AG04450 (cell line): ENCODE results near the gene IGSF8. TPM values are rescaled to one million over a fixed set of nuclear protein-coding genes. Genes with fewer than 3 reads are reported as not detected.

Source experiments
- CTCF ChIA-PET: fragments of 300-600, 350-600 bp; formaldehyde crosslinking; extraction: SDS; loops from one replicate; lab custom pipeline; 2022; ENCODE audit warnings: antibody characterized with exemption, inconsistent platforms; lab: Charles Lee
- POLR2A ChIA-PET: fragments of 350-600 bp; formaldehyde crosslinking; extraction: SDS; loops from one replicate; lab custom pipeline; 2021; ENCODE audit warnings: antibody characterized with exemption, inconsistent platforms; lab: Yijun Ruan, JAX
- DNase-seq: peaks from one replicate; pipeline ENCODE4 v3.0.0-alpha.2; 2011; ENCODE audit warnings: low read depth, low spot score
- H3K27ac ChIP-seq: one replicate; pipeline ENCODE4 v1.5.1; 2012; ENCODE audit warnings: low read depth, low read length, control low read depth
- H3K27me3 ChIP-seq: one replicate; pipeline ENCODE4 v1.6.0; 2012; ENCODE audit warnings: low read length; ENCODE audit not compliant: control insufficient read depth, insufficient read depth
- H3K4me3 ChIP-seq: 2 replicates; pipeline ENCODE4 v1.5.1; 2011; ENCODE audit warnings: mild to moderate bottlenecking, low read depth, low read length, control low read depth
- H3K9me3 ChIP-seq: 2 replicates; pipeline ENCODE4 v1.5.1; 2012; ENCODE audit warnings: low read length; ENCODE audit not compliant: control insufficient read depth, insufficient read depth
- polyA plus RNA-seq: library from polyadenylated mRNA; depleted of rRNA; stranded (reverse); fragments of >200 nt; gene quantifications from 2 replicates; pipeline ENCODE4 v1.2.3, GENCODE V29; 2011
- TF ChIP-seq, protein P1 (sequence below): IDR thresholded peaks from 2 replicates; pipeline ENCODE4 v1.5.1; 2011; ENCODE audit warnings: low read depth, low read length, control low read depth, inconsistent platforms

Gene IGSF8
- polyA plus RNA-seq, 1 experiment, result 12.7 TPM

- no peak for DNase-seq
- Histone ChIP-seq H3K4me3 (no peak overlapping the region), H3K27me3 (peaks cover 16% of the 10 kb centered on the region), H3K27ac (no peak overlapping the region), H3K9me3 (no peaks in the 10 kb centered on the region)
- CTCF ChIA-PET, result interaction anchor here (0.6 to 3.6 kb wide), 21 partner anchors 8 to 498 kb away, joined by 3 to 21 read pairs (median 4); partner anchors contain the start of genes CASQ1 and KCNJ9
- POLR2A ChIA-PET, result no interaction called here
- TF ChIP-seq, protein P1, sequence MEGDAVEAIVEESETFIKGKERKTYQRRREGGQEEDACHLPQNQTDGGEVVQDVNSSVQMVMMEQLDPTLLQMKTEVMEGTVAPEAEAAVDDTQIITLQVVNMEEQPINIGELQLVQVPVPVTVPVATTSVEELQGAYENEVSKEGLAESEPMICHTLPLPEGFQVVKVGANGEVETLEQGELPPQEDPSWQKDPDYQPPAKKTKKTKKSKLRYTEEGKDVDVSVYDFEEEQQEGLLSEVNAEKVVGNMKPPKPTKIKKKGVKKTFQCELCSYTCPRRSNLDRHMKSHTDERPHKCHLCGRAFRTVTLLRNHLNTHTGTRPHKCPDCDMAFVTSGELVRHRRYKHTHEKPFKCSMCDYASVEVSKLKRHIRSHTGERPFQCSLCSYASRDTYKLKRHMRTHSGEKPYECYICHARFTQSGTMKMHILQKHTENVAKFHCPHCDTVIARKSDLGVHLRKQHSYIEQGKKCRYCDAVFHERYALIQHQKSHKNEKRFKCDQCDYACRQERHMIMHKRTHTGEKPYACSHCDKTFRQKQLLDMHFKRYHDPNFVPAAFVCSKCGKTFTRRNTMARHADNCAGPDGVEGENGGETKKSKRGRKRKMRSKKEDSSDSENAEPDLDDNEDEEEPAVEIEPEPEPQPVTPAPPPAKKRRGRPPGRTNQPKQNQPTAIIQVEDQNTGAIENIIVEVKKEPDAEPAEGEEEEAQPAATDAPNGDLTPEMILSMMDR, result peak; percentile 55
These were observed 10.7 kb upstream of the IGSF8 start for GRCh38 chr1:160108888-160109662.

DNA sequence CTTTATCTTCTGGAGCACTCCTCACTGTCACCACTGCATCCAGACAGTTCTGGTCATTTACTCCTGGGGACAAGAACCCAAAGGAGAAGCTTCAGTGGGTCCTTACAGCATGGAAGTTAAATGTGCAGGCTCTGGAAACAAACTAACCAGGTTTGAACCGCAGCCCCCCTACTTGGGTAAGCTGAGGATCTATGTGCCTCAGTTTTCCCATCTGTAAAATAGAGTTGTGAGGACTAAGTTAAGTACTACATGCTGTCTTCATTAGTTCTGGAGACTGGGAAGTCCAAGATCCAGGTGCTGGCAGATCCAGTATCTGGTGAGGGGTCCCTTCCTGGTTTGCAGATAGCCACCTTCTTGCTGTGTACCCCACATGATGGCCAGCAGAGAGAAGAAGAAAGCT lies 9.1 kb upstream of the IGSF8 start:
- ChIA-PET CTCF (interaction anchor here (0.6 to 3.6 kb wide), 7 partner anchors 10 to 225 kb away, joined by 3 to 21 read pairs (median 9); no protein-coding TSS in a partner anchor), POLR2A (no interaction called here)
- no peak for DNase-seq
- Histone ChIP-seq H3K27ac (no peak overlapping the region), H3K9me3 (no peaks in the 10 kb centered on the region), H3K27me3 (peaks cover 13% of the 10 kb centered on the region), H3K4me3 (no peak overlapping the region)
- TF ChIP-seq, protein P1, result no peak

GRCh38 chr1:160105155-160105554 lies 6.7 kb upstream of the IGSF8 start:
- CTCF ChIA-PET, result interaction anchor here (0.8 to 7.2 kb wide), 9 partner anchors 18 to 271 kb away, joined by 3 to 212 read pairs (median 11); partner anchors contain the start of gene CASQ1
- TF ChIP-seq, protein P1, result no peak

DNA sequence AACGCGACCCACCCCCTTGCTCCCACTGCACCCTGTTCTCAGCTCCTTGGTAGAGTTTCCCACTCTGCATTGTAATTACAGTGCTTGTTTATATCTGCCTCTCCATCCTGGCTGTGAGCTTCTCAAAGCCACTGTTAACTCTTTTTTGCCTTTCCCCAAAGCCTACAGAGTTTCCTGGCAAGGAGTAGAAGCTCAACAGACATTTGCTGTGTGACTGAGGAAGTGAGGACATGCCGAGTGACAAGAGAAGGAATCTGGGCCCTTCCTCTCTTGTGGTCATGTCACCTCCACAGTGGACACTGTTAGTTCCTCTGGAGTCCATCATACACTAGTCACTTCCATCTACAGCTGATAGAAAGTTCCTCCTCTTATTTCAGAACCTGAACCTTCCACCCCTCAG lies 6.1 kb upstream of the IGSF8 start:
- ChIA-PET CTCF (interaction anchor here (1.0 to 7.2 kb wide), 8 partner anchors 19 to 272 kb away, joined by 3 to 212 read pairs (median 38); partner anchors contain the start of gene CASQ1), POLR2A (no interaction called here)
- no peak for DNase-seq
- H3K27ac ChIP-seq, result no peak overlapping the region
- H3K27me3 ChIP-seq, result peaks cover 13% of the 10 kb centered on the region
- H3K9me3 ChIP-seq, result no peaks in the 10 kb centered on the region
- H3K4me3 ChIP-seq, result no peak overlapping the region
- TF ChIP-seq, protein P1, result no peak

More at GRCh38 chr1:160105155-160105554, 6.7 kb upstream of the IGSF8 start:
- no peak overlapping the region for H3K4me3 ChIP-seq
- no peak overlapping the region for H3K27ac ChIP-seq
- H3K9me3 ChIP-seq, result no peaks in the 10 kb centered on the region
- peaks cover 13% of the 10 kb centered on the region for H3K27me3 ChIP-seq
- no peak for DNase-seq
- POLR2A ChIA-PET, result no interaction called here
